Transverse colon (tissue), 4 donors: ENCODE results near the gene IL31. TPM values are rescaled to one million over a fixed set of nuclear protein-coding genes. Genes with fewer than 3 reads are reported as not detected.

Experiments used
- DNase-seq: peaks from one replicate; pipeline ENCODE4 v3.0.0-alpha.2; 2019
- H3K27ac ChIP-seq, 4 donors: fragments of 200-600 bp; sonication (generic); 2 replicates each; pipeline ENCODE4 v1.5.1; 2016 to 2018; ENCODE audit warnings: inconsistent platforms in 4 of 4
- H3K27me3 ChIP-seq: fragments of 200-600 bp; sonication (generic); 2 replicates; pipeline ENCODE4 v1.5.1; 2017; ENCODE audit warnings: inconsistent platforms
- H3K36me3 ChIP-seq, 4 donors: fragments of 200-600 bp; sonication (generic); 2 replicates each; pipeline ENCODE4 v1.5.1; 2017 to 2019; ENCODE audit warnings: inconsistent platforms in 4 of 4
- H3K4me1 ChIP-seq, 4 donors: fragments of 200-600 bp; sonication (generic); 2 replicates each; pipeline ENCODE4 v1.5.1; 2017 to 2020; ENCODE audit warnings: inconsistent platforms in 4 of 4
- H3K4me3 ChIP-seq, 4 donors: fragments of 200-600 bp; sonication (generic); 1 replicate in 1 of 4; 2 replicates in 3 of 4; pipeline versions ENCODE4 v1.5.1 to v1.6.1; 2017 to 2019; ENCODE audit warnings: inconsistent platforms in 4 of 4
- H3K9me3 ChIP-seq, 2 donors: fragments of 200-600 bp; sonication (generic); 2 replicates each; pipeline ENCODE4 v1.5.1; 2017 to 2019; ENCODE audit warnings: inconsistent platforms in 2 of 2
- CTCF ChIP-seq, 5 experiments: fragments of 200-600 bp in 3 of 5; fragments of 450-650 bp in 2 of 5; sonication (generic) in 3 of 5; IDR thresholded peaks; 1 replicate in 2 of 5; 2 replicates in 3 of 5; pipeline ENCODE4 v1.5.1; 2016 to 2017; ENCODE audit warnings: antibody characterized with exemption in 5 of 5, inconsistent platforms in 3 of 5, mild to moderate bottlenecking in 2 of 5, moderate library complexity in 1 of 5
- EP300 ChIP-seq: sonication (generic); formaldehyde crosslinking; IDR thresholded peaks from one replicate; pipeline ENCODE4 v1.6.1; 2017; ENCODE audit warnings: antibody characterized with exemption, low read depth
- POLR2A ChIP-seq: fragments of 450-650 bp; IDR thresholded peaks from one replicate; pipeline ENCODE4 v1.6.1; 2016; ENCODE audit warnings: antibody characterized with exemption, mild to moderate bottlenecking, moderate library complexity
- POLR2AphosphoS5 ChIP-seq, 3 donors: sonication (generic); formaldehyde crosslinking; IDR thresholded peaks; one replicate each; pipeline ENCODE4 v1.6.1; 2016; ENCODE audit warnings: antibody characterized with exemption in 3 of 3
- WGBS, 2 donors: methylation state at CpG; one replicate each; pipeline ENCODE4 v1.1.5; 2018; ENCODE audit warnings: low coverage in 1 of 2; 5-methylcytosine and 5-hydroxymethylcytosine counted together
- in situ Hi-C, 4 donors: fragments of 200-750 bp; cut with MboI; loops; one replicate each; pipeline versions ENCODE4 v1.15.0 to v1.15.1; 2017; ENCODE audit warnings: low sequenced_read_pairs in 3 of 4, low pct_ligation_motif_present in 1 of 4, low pct_unique_long_range_greater_than_20kb in 1 of 4
- intact Hi-C: fragments of 100-400 bp; cut with DNase I; formaldehyde crosslinking; loops from one replicate; pipeline ENCODE4 v1.15.1; 2023; ENCODE audit warnings: low total_unique reads
- total RNA-seq, 4 donors: library from RNA; depleted of rRNA; stranded (reverse); fragments of >200 nt; gene quantifications; one replicate each; pipeline ENCODE4 v1.1.0, GENCODE V29; 2016

The IL31 gene
- total RNA-seq, 4 donors from 2014 or later, result not detected

GRCh38 chr12:122137229-122137628, 36.8 kb downstream of the IL31 start:
- H3K27ac ChIP-seq, result no peak overlapping the region
- no peaks in the 10 kb centered on the region for H3K4me1 ChIP-seq
- no peaks in the 10 kb centered on the region for H3K27me3 ChIP-seq
- intact Hi-C loops, result no loop called here
- in situ Hi-C loops, result loop anchor here in 1 of 4 donors (10.0 kb wide), 1 partner anchor 48 kb away; the partner anchor contains the start of gene LRRC43
- no peak for DNase-seq
- H3K4me3 ChIP-seq, result no peak overlapping the region
- no peak for TF ChIP-seq EP300
- no peak for TF ChIP-seq CTCF (IDR thresholded peaks at IDR 0.05)
- TF ChIP-seq POLR2AphosphoS5 (IDR thresholded peaks at IDR 0.05), result no peak
- no peak for TF ChIP-seq POLR2A
- 76 to 83% methylated on average over 1 to 10 of the region's 10 CpGs for WGBS, 2 donors
- H3K36me3 ChIP-seq, result peaks cover 0 to 87% (median 35%) of the 10 kb centered on the region in 4 donors
- no peaks in the 10 kb centered on the region for H3K9me3 ChIP-seq

GRCh38 chr12:122135437-122136031, 38.5 kb downstream of the IL31 start:
- in situ Hi-C loops, result loop anchor here in 1 of 4 donors (10.0 kb wide), 1 partner anchor 49 kb away; the partner anchor contains the start of gene LRRC43
- WGBS, 2 donors, result 96% methylated on average over 18 of the region's 18 CpGs; no CpG with 5 or more reads in 1 of the 2 donors
- intact Hi-C loops, result no loop called here
- no peaks in the 10 kb centered on the region for H3K9me3 ChIP-seq
- no peak for DNase-seq
- no peaks in the 10 kb centered on the region for H3K4me1 ChIP-seq
- no peaks in the 10 kb centered on the region for H3K27me3 ChIP-seq
- TF ChIP-seq POLR2A (no peak), POLR2AphosphoS5 (IDR thresholded peaks at IDR 0.05) (no peak), CTCF (IDR thresholded peaks at IDR 0.05) (no peak), EP300 (no peak)
- H3K4me3 ChIP-seq, result no peak overlapping the region
- H3K36me3 ChIP-seq, result peaks cover 0 to 74% (median 24%) of the 10 kb centered on the region in 4 donors
- H3K27ac ChIP-seq, result no peak overlapping the region

- Histone ChIP-seq H3K4me3 (no peak overlapping the region), H3K36me3 (peaks cover 0 to 80% (median 25%) of the 10 kb centered on the region in 4 donors), H3K27me3 (no peaks in the 10 kb centered on the region), H3K9me3 (no peaks in the 10 kb centered on the region), H3K27ac (no peak overlapping the region), H3K4me1 (no peaks in the 10 kb centered on the region)
- DNase-seq, result no peak
- WGBS, 2 donors, result 82% methylated on average over 28 of the region's 28 CpGs; no CpG with 5 or more reads in 1 of the 2 donors
- intact Hi-C loops (no loop called here), in situ Hi-C loops (loop anchor here in 1 of 4 donors (10.0 kb wide), 1 partner anchor 51 kb away; the partner anchor contains the start of gene LRRC43)
- no peak for TF ChIP-seq CTCF (IDR thresholded peaks at IDR 0.05)
- TF ChIP-seq POLR2AphosphoS5 (IDR thresholded peaks at IDR 0.05), result peak in 1 of 3 donors; percentile 18
These were observed 40.6 kb downstream of the IL31 start for GRCh38 chr12:122133192-122133950.

GRCh38 chr12:122130150-122130549, 43.9 kb downstream of the IL31 start:
- WGBS, 2 donors, result 77 to 85% methylated on average over 4 to 17 of the region's 17 CpGs
- no peaks in the 10 kb centered on the region for H3K27me3 ChIP-seq
- in situ Hi-C loops, result loop anchor here in 1 of 4 donors (10.0 kb wide), 1 partner anchor 55 kb away; the partner anchor contains the start of gene LRRC43
- no peak for DNase-seq
- intact Hi-C loops, result no loop called here
- H3K4me3 ChIP-seq, result no peak overlapping the region
- TF ChIP-seq CTCF (IDR thresholded peaks at IDR 0.05), result no peak
- no peak for TF ChIP-seq POLR2A
- no peak for TF ChIP-seq POLR2AphosphoS5 (IDR thresholded peaks at IDR 0.05)
- TF ChIP-seq EP300, result no peak
- no peaks in the 10 kb centered on the region for H3K9me3 ChIP-seq
- H3K27ac ChIP-seq, result no peak overlapping the region
- peaks cover 17 to 23% (median 19%) of the 10 kb centered on the region in 4 donors for H3K4me1 ChIP-seq
- H3K36me3 ChIP-seq, result peaks cover 0 to 61% (median 27%) of the 10 kb centered on the region in 4 donors
